ENCODE data around the gene GPATCH3.
A peak's percentile ranks its signal among the peaks of the same experiment; 100 is the strongest.
"Not testable (repeated sequence)": the region's sequence is repeated elsewhere in the genome, so short reads cannot be mapped to it uniquely, and the experiment has no call there.

The GPATCH3 gene

GRCh38 chr1:26863685-26864077, 36.6 kb downstream of the GPATCH3 start:
- DNase-seq: no peak

- peak; percentile 69 for DNase-seq
Measured at GRCh38 chr1:26862781-26863684, 37.2 kb downstream of the GPATCH3 start, which contains the start of gene SFN. Gene SFN, plus strand, starts transcription at chr1:26863149. Its CDS starts 64 bp downstream, at chr1:26863213.

DNA sequence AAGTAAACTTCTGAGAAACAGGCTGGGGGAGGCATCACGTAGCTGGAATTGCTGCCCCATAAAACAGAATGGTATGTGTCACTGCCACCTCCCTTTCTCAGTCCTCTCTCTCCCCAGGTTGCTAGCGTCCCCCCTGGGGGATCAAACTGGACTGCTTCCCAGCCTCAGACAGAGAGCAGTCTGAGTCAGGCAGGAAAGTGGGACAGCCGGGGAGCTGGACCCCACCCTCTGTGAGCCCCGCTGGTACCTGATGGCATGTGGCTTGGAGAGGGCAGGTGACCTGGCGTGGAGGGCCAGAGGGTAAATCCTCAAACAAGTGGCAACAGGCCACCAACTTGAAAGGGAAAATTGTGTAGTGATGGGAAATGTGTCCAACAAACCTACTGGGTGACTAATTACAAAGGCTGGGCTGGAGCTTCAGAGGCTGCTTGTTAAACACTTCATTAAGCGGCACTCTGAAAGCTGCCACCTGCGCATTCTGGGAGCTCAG, 38.3 kb downstream of the GPATCH3 start:
- DNase-seq: no peak

- DNase-seq: no peak
Measured at GRCh38 chr1:26861286-26861701, 39.0 kb downstream of the GPATCH3 start.

GRCh38 chr1:26858891-26859640, 41.2 kb downstream of the GPATCH3 start:
- DNase-seq: no peak

DNA sequence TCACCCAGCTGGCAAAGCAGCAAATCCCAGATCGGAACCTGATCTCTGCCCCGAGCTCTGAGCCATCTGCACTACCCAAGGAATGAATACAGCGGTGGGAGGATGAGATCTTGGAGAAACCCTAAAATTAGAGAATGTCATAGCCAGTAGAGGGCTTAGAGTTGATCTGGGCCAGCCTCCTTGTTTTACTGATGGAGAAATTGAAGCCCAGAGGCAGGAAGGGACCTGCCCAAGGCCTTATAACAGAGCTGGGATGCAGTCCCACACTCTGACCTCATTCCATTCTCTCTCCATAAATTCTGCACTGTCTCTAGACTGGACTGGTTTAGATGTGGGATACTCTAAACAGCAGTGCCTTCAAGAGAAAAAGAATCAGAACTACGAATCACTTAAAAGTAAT, 42.1 kb downstream of the GPATCH3 start:
- no peak for DNase-seq

- DNase-seq: no peak
Measured at GRCh38 chr1:26857473-26858060, 42.7 kb downstream of the GPATCH3 start.

- no peak for DNase-seq
Measured at GRCh38 chr1:26856604-26857469, 43.4 kb downstream of the GPATCH3 start.

DNA sequence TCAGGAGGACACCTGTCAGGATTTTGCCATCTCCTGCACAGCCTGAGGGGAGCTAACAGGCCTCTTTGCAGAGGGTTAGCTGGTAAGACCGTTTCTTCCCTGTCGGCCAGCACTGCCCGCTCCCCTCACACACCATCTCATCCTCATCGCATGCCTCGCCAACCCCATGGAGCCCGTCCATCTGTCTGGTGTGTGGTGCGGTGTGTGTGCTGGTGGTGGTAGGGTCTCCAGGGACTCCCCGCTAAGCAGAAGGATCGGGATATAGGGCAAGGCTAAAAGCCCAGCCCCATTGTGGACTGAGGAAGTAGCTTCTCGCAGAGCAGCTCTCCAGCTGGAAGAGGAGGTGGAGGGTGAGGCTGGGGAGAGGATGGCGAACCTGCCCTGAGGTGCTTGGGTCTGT, 44.1 kb downstream of the GPATCH3 start:
- no peak for DNase-seq

- DNase-seq: no peak
Measured at GRCh38 chr1:26855636-26856035, 44.6 kb downstream of the GPATCH3 start.

GRCh38 chr1:26854906-26855305, 45.4 kb downstream of the GPATCH3 start:
- no peak for DNase-seq

GRCh38 chr1:26853600-26853999, 46.7 kb downstream of the GPATCH3 start:
- DNase-seq: no peak

- peak; percentile 91 for DNase-seq
Measured at GRCh38 chr1:26853156-26853555, 47.1 kb downstream of the GPATCH3 start.

- no peak for DNase-seq
Measured at GRCh38 chr1:26852701-26853100, 47.6 kb downstream of the GPATCH3 start.

DNA sequence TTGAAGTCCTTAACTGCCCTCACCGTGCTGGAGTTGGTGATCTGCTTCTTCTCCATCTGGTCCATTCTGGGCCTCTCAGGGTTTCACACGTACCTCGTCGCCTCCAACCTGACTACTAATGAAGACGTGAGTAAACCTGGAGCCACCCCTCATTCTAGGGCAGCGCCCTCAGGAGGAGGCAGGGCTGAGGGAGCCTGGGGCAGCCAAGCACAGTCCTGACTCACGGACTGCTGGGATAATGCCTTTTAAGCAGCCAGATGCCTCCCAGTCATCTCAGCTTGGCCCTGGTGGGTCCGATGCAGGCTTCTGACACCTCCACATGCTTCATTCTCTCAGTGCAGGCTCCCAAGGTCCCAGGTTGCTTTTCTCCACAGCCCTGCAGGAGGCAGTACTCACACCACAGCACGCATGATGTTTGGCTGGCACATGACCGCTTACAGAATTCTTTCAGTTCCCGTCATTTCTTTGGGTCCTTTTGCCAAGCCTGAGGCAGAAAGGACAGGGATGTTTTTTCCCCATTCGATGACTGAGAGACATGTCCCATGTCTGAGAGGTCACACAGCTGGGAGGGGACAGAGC, 49.1 kb downstream of the GPATCH3 start:
- no peak for DNase-seq

GRCh38 chr1:26848941-26849774, 51.1 kb downstream of the GPATCH3 start:
- DNase-seq: no peak

GRCh38 chr1:26848499-26848898, 51.8 kb downstream of the GPATCH3 start:
- DNase-seq: no peak

GRCh38 chr1:26847826-26848225, 52.4 kb downstream of the GPATCH3 start:
- DNase-seq: not testable (repeated sequence)

- no peak for DNase-seq
Measured at GRCh38 chr1:26844424-26845196, 55.7 kb downstream of the GPATCH3 start.

Data from activated CD8-positive, alpha-beta memory T cell treated with anti-CD3 and anti-CD28 coated beads for 24 hours (primary cell).